Stimulated activated CD4-positive, alpha-beta T cell treated with anti-CD3 and anti-CD28 coated beads, Interleukin-1b, Interleukin-23, amount 100 ng/mL, for 24 hours (primary cell): ENCODE results near the gene SERPINE1.
A peak's percentile ranks its signal among the peaks of the same experiment; 100 is the strongest.

Experiments used
- DNase-seq, 4 experiments: peaks; one replicate each; pipeline ENCODE4 v3.0.0-alpha.2; 2020; ENCODE audit warnings: low read depth in 4 of 4, low spot score in 1 of 4

The SERPINE1 gene

GRCh38 chr7:101151908-101152651 lies 25.2 kb downstream of the SERPINE1 start:
- DNase-seq, result no peak

DNA sequence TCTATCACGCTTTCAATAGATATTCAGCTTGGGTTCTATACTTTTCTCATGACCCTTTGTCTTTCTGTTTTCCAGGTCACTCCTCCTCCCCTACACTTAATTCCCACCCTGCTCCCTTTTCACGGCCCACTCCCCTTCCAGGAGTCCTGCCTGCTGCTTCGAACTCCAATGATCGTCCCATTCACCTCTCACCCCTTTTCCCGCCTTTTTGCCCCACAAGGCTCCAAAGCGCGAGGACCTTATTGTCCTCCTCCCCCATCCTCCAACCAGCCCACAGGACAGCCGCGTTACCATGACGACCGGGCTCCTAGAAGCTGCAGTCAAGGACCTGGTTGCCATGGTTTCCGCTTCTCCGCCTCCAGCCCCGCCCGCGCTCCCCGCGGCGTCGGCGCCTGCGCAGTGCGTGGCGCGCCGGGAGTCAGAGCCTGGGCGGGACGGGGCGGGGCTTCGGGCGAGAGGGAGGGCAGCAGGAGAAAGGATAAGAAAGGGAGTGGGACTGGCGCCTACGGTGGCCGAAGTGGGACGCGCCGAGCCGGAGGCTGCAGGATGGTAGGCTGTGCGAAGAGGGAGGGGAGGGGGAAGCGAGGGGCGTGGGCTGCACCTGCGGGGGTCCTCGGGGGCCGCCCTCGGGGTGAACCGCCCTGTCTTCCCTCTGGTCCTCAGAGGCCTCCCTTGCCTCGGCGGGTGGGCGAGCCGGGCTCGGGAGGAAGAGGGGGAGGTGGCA lies 27.2 kb downstream of the SERPINE1 start, which contains the start of gene AP1S1:
Gene AP1S1, plus strand, starts transcription at position 508 of the 724 bp plus-strand sequence. Its CDS starts 39 bp downstream, at position 547.
- peak; percentile 79 to 93 (median 90) for DNase-seq

DNA sequence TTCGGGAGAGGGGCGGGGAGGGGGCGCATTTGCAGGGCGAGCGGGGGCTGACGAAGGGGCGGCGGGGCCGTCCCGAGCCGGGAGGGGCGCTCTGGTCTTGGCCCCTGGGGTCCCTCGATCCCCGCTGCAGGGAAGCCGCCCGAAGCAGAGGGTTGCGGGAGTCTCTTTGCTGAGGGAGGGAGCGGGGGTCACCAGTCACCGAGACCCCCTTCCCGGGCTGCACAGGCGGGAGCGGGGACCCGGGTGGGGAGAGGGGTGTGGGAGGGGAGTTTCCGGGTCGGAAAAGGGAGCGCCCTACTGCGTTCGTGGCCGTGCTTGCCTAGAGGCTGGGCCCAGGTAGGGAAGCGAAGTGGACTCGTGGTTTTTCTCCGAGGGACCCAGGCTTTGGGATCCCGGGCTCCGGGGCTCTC lies 27.8 kb downstream of the SERPINE1 start:
- no peak for DNase-seq

- DNase-seq, result no peak
Observed at GRCh38 chr7:101155303-101155702, 28.4 kb downstream of the SERPINE1 start.

DNA sequence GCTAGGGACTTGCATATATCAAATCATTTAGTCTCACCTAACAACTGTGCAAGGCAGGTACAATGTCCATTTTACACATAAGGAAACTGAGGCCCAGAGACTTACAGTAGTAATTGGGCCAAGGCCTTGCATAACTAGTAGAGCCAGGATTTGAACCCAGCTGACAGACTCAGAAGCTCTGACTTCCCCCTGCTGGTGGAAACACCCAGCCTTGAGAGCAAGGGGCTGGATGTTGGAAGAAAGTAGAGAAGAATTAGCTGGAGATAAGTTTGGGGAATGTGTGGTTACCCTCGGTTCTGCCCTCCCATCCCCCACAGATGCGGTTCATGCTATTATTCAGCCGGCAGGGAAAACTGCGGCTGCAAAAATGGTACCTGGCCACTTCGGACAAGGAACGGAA lies 29.4 kb downstream of the SERPINE1 start:
- DNase-seq, result no peak

GRCh38 chr7:101156866-101157589 lies 30.1 kb downstream of the SERPINE1 start:
- no peak for DNase-seq

GRCh38 chr7:101159696-101160674 lies 33.1 kb downstream of the SERPINE1 start:
- no peak for DNase-seq

DNA sequence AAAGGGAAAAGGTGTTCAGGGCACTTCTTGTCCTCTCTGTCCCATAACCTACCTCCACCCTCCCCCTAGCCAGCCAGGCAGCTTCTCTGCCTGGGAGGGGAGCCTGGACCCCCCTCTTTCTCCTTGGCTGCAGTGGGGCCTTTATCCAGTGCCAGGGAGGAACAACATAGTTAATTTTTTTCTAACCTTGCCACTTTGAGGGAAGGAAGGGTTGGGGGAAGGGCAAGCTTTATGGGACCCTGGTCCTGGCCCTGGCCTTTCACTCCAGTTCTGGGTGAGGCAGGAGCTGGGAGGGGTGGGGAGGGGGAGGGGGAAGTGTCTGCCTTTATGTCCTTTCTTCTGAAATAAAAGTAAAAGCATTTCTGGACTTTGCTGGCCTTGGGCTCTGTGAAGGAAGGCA lies 34.0 kb downstream of the SERPINE1 start:
- DNase-seq, result no peak

- no peak for DNase-seq
Observed at GRCh38 chr7:101161692-101162471, 35.0 kb downstream of the SERPINE1 start.

- no peak for DNase-seq
Observed at GRCh38 chr7:101162551-101163278, 35.8 kb downstream of the SERPINE1 start.

- no peak for DNase-seq
Observed at GRCh38 chr7:101163279-101164070, 36.6 kb downstream of the SERPINE1 start.

- DNase-seq, result no peak
Observed at GRCh38 chr7:101164071-101164840, 37.4 kb downstream of the SERPINE1 start.

GRCh38 chr7:101165075-101165957 lies 38.4 kb downstream of the SERPINE1 start, which contains the start of gene VGF:
Gene VGF (minus strand): TSS chr7:101165569. CDS start chr7:101164843, 726 bp downstream.
- peak; percentile 74 to 91 (median 86) for DNase-seq

GRCh38 chr7:101165958-101166647 lies 39.2 kb downstream of the SERPINE1 start:
- DNase-seq, result no peak

GRCh38 chr7:101166648-101166908 lies 39.7 kb downstream of the SERPINE1 start:
- no peak for DNase-seq
